Karpas-422 (cell line): ENCODE results near the gene NRM. TPM values are rescaled to one million over a fixed set of nuclear protein-coding genes. Genes with fewer than 3 reads are reported as not detected.

Experiments
- DNase-seq: peaks from one replicate; pipeline ENCODE4 v3.0.0-alpha.2; 2015
- H2AFZ ChIP-seq: fragments of 200-600 bp; sonication (generic); 2 replicates; pipeline ENCODE4 v1.6.1; 2014; ENCODE audit warnings: antibody characterized with exemption, low read length, mixed read lengths
- H3K27ac ChIP-seq: fragments of 200-600 bp; sonication (generic); 2 replicates; pipeline ENCODE4 v1.5.1; 2014; ENCODE audit warnings: mild to moderate bottlenecking, low read length, moderate library complexity
- H3K27me3 ChIP-seq: fragments of 200-600 bp; sonication (generic); 2 replicates; pipeline ENCODE4 v1.6.1; 2014; ENCODE audit warnings: low read length, mixed read lengths
- H3K36me3 ChIP-seq: fragments of 200-600 bp; sonication (generic); 2 replicates; pipeline ENCODE4 v1.6.1; 2014; ENCODE audit warnings: low read length, mixed read lengths; ENCODE audit not compliant: insufficient read depth
- H3K4me1 ChIP-seq: fragments of 200-600 bp; sonication (generic); 2 replicates; pipeline ENCODE4 v1.6.1; 2014; ENCODE audit warnings: mild to moderate bottlenecking, low read length, mixed read lengths
- H3K4me2 ChIP-seq: fragments of 200-600 bp; sonication (generic); 2 replicates; pipeline ENCODE4 v1.6.1; 2014; ENCODE audit warnings: low read length, low read depth, mild to moderate bottlenecking; ENCODE audit not compliant: poor library complexity, severe bottlenecking
- H3K4me3 ChIP-seq: fragments of 200-600 bp; sonication (generic); 2 replicates; pipeline ENCODE4 v1.5.1; 2014; ENCODE audit warnings: mild to moderate bottlenecking, antibody characterized with exemption, low read length, mixed read lengths
- H3K79me2 ChIP-seq: fragments of 200-600 bp; sonication (generic); 2 replicates; pipeline ENCODE4 v1.6.1; 2014; ENCODE audit warnings: mild to moderate bottlenecking, low read length, mixed read lengths
- H3K9ac ChIP-seq: fragments of 200-600 bp; sonication (generic); 2 replicates; pipeline ENCODE4 v1.6.0; 2014; ENCODE audit warnings: low read length
- H3K9me2 ChIP-seq: fragments of 200-600 bp; sonication (generic), shearing (Covaris generic); replicated peaks from 2 replicates; pipeline ENCODE4 v1.6.0; 2014; ENCODE audit warnings: mild to moderate bottlenecking, low read length, moderate library complexity; ENCODE audit not compliant: insufficient read depth
- H3K9me3 ChIP-seq: fragments of 300-700, 200-600 bp; sonication (generic); 2 replicates; pipeline ENCODE4 v1.6.1; 2014; ENCODE audit warnings: low read length, mixed read lengths
- H4K20me1 ChIP-seq: fragments of 200-600 bp; sonication (generic); 2 replicates; pipeline ENCODE4 v1.6.1; 2014; ENCODE audit warnings: mild to moderate bottlenecking, antibody characterized with exemption, low read length, low read depth; ENCODE audit not compliant: insufficient read depth
- total RNA-seq: library from RNA; depleted of rRNA; stranded (reverse); fragments of >200 nt; shearing (Covaris generic); gene quantifications from 2 replicates; pipeline ENCODE4 v1.2.3, GENCODE V29; 2014; ENCODE audit warnings: low replicate concordance; rRNA removed

NRM gene
- total RNA-seq = 16.9 and 38.1 TPM in 2 replicates

DNA sequence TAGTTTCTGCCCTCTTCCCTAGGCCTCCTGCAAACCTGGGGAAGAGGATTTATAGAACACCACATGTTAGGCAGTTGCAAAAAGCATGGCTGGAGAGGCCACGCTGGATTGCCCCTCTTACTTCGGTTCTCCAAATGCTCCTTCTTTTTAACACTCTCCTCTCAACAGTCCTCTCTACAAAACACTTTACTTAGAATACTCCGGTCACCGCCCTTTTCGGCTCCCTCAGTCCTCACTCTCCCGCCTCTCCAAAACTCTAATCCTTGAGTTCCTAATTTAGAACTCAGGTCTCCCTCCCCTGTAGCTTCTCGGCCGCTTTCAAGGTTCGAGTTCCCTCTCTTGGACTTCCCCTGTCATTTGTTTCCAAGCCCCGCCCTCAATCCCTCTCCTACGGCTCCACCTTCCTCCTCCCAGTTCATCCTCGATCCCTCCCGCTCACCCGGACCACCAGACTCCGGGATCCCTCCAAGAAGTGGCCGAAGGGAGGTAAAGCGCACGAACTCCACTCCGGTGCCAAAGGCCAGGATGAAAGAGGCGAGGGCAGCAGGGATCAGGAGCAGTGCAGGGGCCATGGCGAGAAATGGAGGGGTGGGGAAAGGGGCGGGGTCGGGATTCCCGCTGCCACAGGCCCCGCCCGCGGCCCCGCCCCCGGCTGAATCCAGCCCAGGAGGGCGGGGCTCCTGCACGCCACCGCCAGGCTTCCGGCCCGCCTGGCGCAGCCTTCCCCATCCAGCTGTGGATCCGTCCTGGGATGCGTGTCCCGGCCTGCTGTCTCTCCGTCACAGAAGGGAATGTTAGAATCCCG is at the start of gene NRM:
Gene NRM, minus strand, starts transcription at position 582 of the 805 bp plus-strand sequence. Its CDS starts 10 bp downstream, at position 572.
- H3K4me2 ChIP-seq = peak within 1 kb of the TSS; percentile 97
- H3K9ac ChIP-seq = peak within 1 kb of the TSS; percentile 96
- no peaks in the 10 kb centered on the region for H3K9me3 ChIP-seq
- no peaks in the 10 kb centered on the region for H3K36me3 ChIP-seq
- H4K20me1 ChIP-seq = no peaks in the 10 kb centered on the region
- peak; percentile 92 for DNase-seq
- peaks cover 44% of the 10 kb centered on the region for H3K4me1 ChIP-seq
- H3K27ac ChIP-seq = peak within 1 kb of the TSS; percentile 98
- H3K27me3 ChIP-seq = no peaks in the 10 kb centered on the region
- no peaks in the 10 kb centered on the region for H3K9me2 ChIP-seq
- peaks cover 18% of the 10 kb centered on the region for H3K79me2 ChIP-seq
- peak within 1 kb of the TSS; percentile 57; the same call in 1 of the 2 replicates for H2AFZ ChIP-seq
- peak within 1 kb of the TSS; percentile 80 for H3K4me3 ChIP-seq

- Histone ChIP-seq H3K79me2 (peaks cover 16% of the 10 kb centered on the region), H3K27me3 (no peaks in the 10 kb centered on the region), H3K4me1 (peaks cover 27% of the 10 kb centered on the region), H3K9ac (no peak overlapping the region), H4K20me1 (no peaks in the 10 kb centered on the region), H3K9me2 (no peaks in the 10 kb centered on the region), H3K4me2 (no peak overlapping the region), H3K9me3 (no peaks in the 10 kb centered on the region), H3K4me3 (no peak overlapping the region), H2AFZ (no peak overlapping the region), H3K27ac (no peak overlapping the region), H3K36me3 (peaks cover 29% of the 10 kb centered on the region)
- DNase-seq = no peak
These were observed 49.7 kb upstream of the NRM start for GRCh38 chr6:30740540-30740870.

DNA sequence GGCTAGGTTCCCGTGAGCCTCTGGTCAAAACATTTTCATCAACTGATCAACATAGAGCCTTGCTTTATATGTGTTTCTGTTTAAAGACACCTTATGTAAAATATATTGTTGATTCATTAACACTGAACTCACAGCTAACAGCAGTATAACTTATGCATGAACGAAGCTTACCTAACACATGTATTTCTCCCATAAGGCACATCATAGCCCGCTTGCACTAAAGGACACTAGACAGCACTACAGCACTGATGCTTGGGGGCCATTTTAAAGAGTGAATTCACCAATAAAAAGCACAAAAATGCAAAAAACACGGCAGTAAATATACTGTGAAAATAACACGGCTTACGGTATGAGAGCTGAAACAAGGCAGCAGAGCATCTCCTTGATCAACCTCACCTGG is 47.7 kb upstream of the NRM start:
- H3K4me1 ChIP-seq = peaks cover 16% of the 10 kb centered on the region

GRCh38 chr6:30735668-30736314 is 45.0 kb upstream of the NRM start:
- Histone ChIP-seq H3K4me2 (no peak overlapping the region), H3K9ac (no peak overlapping the region), H2AFZ (no peak overlapping the region), H3K4me3 (no peak overlapping the region), H3K9me3 (no peaks in the 10 kb centered on the region), H3K4me1 (peaks cover 5% of the 10 kb centered on the region; the same call in 1 of the 2 replicates), H3K27me3 (no peaks in the 10 kb centered on the region), H3K9me2 (no peaks in the 10 kb centered on the region), H4K20me1 (no peaks in the 10 kb centered on the region), H3K27ac (no peak overlapping the region), H3K79me2 (0 out of 2 replicates have a peak, but pooled peaks cover 3% of the 10 kb centered on the region), H3K36me3 (peaks cover 32% of the 10 kb centered on the region)
- DNase-seq = no peak

More for the DNA sequence above, 47.7 kb upstream of the NRM start:
- no peak for DNase-seq
- Histone ChIP-seq H3K9ac (no peak overlapping the region), H3K36me3 (peaks cover 29% of the 10 kb centered on the region), H3K9me2 (no peaks in the 10 kb centered on the region), H2AFZ (no peak overlapping the region), H3K4me2 (no peak overlapping the region), H4K20me1 (no peaks in the 10 kb centered on the region), H3K27ac (no peak overlapping the region), H3K79me2 (peaks cover 16% of the 10 kb centered on the region), H3K27me3 (no peaks in the 10 kb centered on the region), H3K9me3 (no peaks in the 10 kb centered on the region), H3K4me3 (no peak overlapping the region)

- H3K9me3 ChIP-seq = no peaks in the 10 kb centered on the region
- peaks cover 25% of the 10 kb centered on the region for H3K36me3 ChIP-seq
- no peak overlapping the region for H2AFZ ChIP-seq
- H3K27ac ChIP-seq = no peak overlapping the region
- H3K9ac ChIP-seq = no peak overlapping the region
- H4K20me1 ChIP-seq = no peaks in the 10 kb centered on the region
- no peak overlapping the region for H3K4me2 ChIP-seq
- H3K4me3 ChIP-seq = no peak overlapping the region
- H3K9me2 ChIP-seq = no peaks in the 10 kb centered on the region
- H3K4me1 ChIP-seq = peaks cover 5% of the 10 kb centered on the region; the same call in 1 of the 2 replicates
- H3K27me3 ChIP-seq = no peaks in the 10 kb centered on the region
- DNase-seq = peak; percentile 37
- H3K79me2 ChIP-seq = no peaks in the 10 kb centered on the region
These were observed 41.6 kb upstream of the NRM start for GRCh38 chr6:30732237-30732943.

DNA sequence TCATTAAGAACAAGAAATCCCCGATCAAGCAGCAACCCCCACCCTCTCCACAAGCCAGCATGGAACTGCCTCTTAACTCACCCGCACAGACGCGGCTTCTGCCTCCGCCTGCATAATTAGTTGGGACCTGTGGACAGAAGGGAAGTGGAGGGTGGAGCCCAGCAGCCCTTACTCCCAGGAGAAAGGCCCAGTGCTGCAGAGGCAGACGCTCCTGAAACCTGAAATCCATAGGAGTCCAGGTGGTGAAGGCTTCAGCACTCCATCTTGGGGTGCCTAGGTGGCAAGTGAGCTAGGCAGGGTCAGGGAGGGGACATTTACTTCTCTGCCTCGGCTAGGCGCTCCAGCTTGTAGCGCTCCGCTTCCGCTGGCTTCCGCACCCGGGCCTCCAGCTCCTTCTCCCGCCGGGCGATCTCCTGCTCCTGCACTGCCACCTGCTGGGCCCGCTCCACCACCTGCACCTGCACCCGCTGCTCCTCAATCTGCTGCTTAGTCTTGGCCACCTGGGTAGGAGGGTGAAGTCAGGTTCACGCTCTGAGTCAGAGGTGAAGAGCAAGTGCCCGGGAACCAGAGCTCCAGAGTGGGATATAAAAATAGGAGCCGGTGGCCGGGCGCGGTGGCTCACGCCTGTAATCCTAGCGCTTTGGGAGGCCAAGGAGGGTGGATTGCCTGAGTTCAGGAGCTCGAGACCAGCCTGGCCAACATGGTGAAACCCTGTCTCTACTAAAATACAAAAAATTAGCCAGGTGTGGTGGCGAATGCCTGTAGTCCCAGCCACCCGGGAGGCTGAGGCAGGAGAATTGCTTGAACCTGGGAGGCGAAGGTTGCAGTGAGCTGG is 40.0 kb upstream of the NRM start:
- H3K4me3 ChIP-seq = no peak overlapping the region
- H3K4me1 ChIP-seq = peaks cover 5% of the 10 kb centered on the region; the same call in 1 of the 2 replicates
- peaks cover 14% of the 10 kb centered on the region; the same call in 1 of the 2 replicates for H3K36me3 ChIP-seq
- no peak overlapping the region for H3K9ac ChIP-seq
- H3K4me2 ChIP-seq = no peak overlapping the region
- H3K27ac ChIP-seq = no peak overlapping the region
- H3K79me2 ChIP-seq = no peaks in the 10 kb centered on the region
- no peak overlapping the region for H2AFZ ChIP-seq
- H4K20me1 ChIP-seq = no peaks in the 10 kb centered on the region
- no peaks in the 10 kb centered on the region for H3K27me3 ChIP-seq
- H3K9me3 ChIP-seq = no peaks in the 10 kb centered on the region
- peak; percentile 86 for DNase-seq
- no peaks in the 10 kb centered on the region for H3K9me2 ChIP-seq

GRCh38 chr6:30727920-30728553 is 37.3 kb upstream of the NRM start:
- H4K20me1 ChIP-seq = peaks cover 11% of the 10 kb centered on the region

More at GRCh38 chr6:30727920-30728553, 37.3 kb upstream of the NRM start:
- Histone ChIP-seq H3K4me3 (no peak overlapping the region), H3K79me2 (peaks cover 5% of the 10 kb centered on the region; the same call in 1 of the 2 replicates), H3K9me2 (no peaks in the 10 kb centered on the region), H3K27me3 (no peaks in the 10 kb centered on the region), H3K9ac (no peak overlapping the region), H2AFZ (no peak overlapping the region), H3K9me3 (no peaks in the 10 kb centered on the region), H3K27ac (no peak overlapping the region), H3K4me2 (no peak overlapping the region), H3K4me1 (peaks cover 8% of the 10 kb centered on the region), H3K36me3 (peaks cover 33% of the 10 kb centered on the region)
- DNase-seq = peak; percentile 65
